ENCODE measurements around the gene UBE3B.

DNA sequence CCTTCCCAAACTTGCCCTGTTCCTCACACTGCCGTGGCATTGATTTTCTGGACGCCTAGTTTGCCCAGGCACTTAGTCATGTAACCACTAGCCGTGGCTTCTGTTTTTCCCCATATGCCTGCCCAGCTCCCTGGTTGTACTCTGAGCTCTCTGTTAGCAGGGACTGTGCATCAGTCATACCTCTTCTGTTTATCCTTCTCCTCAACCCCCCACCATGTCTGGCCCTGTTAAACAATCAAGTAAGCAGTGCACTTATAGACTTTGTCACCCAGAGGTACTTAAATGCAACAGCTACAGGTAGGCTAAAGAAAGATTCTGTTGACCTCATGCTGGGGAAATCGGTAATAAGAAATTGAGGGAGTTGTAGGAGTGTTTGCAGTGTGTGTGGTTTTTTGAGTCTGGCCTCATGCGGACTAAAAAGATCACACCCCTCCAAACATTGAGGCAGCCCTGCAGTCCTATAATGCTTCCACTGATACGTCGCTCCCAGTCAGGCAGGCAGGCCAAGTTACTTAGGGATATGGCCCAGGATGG, 17.0 kb downstream of the UBE3B start:
- TF ChIP-seq ARNTL (CRISPR knock-in tag; IDR thresholded peaks at IDR 0.05; ENCODE audit: borderline replicate concordance, low read depth) (no peak), ISL1 (CRISPR knock-in tag; IDR thresholded peaks at IDR 0.05) (no peak), PPARA (CRISPR knock-in tag; IDR thresholded peaks at IDR 0.05; ENCODE audit: borderline replicate concordance) (no peak), SNAI2 (CRISPR knock-in tag; IDR thresholded peaks at IDR 0.05) (no peak), TOX (CRISPR knock-in tag; IDR thresholded peaks at IDR 0.05; ENCODE audit: borderline replicate concordance) (no peak)
- TF ChIP-seq, protein P1, sequence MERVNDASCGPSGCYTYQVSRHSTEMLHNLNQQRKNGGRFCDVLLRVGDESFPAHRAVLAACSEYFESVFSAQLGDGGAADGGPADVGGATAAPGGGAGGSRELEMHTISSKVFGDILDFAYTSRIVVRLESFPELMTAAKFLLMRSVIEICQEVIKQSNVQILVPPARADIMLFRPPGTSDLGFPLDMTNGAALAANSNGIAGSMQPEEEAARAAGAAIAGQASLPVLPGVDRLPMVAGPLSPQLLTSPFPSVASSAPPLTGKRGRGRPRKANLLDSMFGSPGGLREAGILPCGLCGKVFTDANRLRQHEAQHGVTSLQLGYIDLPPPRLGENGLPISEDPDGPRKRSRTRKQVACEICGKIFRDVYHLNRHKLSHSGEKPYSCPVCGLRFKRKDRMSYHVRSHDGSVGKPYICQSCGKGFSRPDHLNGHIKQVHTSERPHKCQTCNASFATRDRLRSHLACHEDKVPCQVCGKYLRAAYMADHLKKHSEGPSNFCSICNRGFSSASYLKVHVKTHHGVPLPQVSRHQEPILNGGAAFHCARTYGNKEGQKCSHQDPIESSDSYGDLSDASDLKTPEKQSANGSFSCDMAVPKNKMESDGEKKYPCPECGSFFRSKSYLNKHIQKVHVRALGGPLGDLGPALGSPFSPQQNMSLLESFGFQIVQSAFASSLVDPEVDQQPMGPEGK (CRISPR knock-in tag; IDR thresholded peaks at IDR 0.05; ENCODE audit: borderline replicate concordance), result no peak

All from SK-N-SH treated with all-trans-retinoic acid at 6 μM for 48 hours (cell line).